Measurements from ENCODE around the gene PDCD2.
"Not testable (repeated sequence)": the region's sequence is repeated elsewhere in the genome, so short reads cannot be mapped to it uniquely, and the experiment has no call there.

Gene PDCD2

DNA sequence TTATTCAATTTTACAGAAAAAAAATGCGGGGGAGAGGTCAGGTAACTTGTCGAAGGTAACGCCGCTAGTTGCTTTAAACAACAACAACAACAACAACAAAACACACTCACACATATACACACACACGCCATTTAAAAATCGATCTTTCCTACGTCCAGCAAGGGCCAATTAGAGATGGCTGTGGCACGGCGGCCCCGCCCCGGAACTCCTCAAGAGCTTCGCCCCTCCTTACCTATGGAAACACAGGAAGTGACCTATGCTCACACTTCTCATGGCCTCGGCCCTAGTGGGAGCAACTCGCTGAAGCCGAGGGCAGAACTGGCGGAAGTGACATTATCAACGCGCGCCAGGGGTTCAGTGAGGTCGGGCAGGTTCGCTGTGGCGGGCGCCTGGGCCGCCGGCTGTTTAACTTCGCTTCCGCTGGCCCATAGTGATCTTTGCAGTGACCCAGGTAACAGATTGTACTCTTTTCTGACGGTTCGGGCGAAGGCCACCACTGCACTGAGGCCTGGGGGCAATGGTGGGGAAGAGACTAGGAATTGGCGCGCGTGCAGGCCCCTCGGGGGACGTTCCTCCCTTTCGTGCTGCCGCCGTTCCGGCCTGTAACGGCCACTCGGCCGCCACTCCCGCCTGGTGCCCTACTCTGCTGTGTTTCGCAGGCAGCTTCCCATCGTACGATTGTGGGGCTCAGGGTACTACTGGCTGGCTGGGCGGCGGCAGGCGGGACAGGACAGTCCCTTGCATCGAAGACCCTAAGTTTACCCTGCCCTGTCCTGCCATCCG is 30.2 kb downstream of the PDCD2 start, which contains the start of gene TBP:
TSS of gene TBP (plus strand) at position 357 of the 783 bp plus-strand sequence. CDS start 2,661 bp downstream, outside the sequence.
- Histone ChIP-seq H3K4me3 (peak within 1 kb of the TSS; percentile 71 to 100 (median 95)), H3K27ac (peak within 1 kb of the TSS; percentile 58 to 96 (median 91))

DNA sequence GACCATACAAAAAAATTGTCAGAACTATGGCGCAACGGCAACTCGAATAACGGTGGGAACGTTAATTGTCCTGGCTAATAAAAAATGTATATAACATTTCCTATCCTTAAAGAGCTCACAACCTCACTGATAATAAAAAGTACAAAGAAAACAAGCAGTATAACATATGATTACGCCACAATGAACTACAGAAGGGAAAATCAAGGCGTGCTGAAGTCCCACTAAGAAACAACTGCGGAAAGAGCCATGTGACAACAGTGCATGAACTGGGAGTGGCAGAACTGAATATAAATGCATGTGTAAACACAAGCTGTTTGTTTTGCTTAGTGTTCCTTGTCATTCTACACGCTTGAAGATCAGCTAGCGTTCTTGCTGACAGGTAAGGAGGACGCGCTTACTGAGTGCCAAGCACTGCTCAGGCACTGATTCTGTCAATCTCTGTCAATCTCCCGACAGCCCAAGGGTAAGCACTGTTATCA is 30.9 kb downstream of the PDCD2 start:
- peak overlapping the region; percentile 71 to 100 (median 95) for H3K4me3 ChIP-seq
- peak overlapping the region; percentile 7 to 96 (median 91) for H3K27ac ChIP-seq

DNA sequence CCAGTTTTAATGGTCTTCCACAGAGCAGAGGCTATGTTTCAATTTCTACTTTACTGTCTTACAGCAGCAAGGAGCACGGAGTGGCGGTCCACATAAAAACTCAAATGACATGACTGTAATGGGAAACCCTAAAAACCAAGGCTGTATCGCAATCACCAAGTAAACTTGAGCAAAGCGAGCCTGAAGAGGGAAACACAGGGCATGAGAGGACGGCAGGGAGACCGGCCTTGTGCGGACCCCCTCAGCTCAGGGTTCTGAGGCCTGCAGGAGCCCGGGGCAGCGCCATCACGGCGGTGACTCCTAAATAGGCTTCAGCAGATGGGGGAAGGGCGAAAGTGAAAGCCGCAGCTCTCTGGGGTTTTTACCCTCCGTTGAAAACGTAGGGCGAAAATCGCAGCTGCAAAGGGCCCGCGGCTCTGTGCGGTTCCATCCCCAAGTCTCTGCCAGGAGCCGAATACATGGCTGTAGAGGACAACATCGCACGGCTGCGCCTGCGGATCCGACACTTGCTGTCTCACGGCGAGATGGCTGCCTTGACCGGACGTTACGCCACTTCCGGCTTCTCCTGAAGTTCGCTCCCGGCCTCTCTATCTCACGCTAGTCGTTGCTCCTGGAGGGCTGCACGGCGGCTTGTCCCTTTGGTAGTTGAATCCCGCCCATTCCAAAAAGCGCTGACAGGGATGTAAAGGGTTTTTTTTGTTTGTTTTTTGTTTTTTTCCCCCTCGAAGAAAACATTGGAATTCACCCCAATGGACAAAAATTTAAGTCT is 31.5 kb downstream of the PDCD2 start, which contains the start of gene PSMB1:
TSS of gene PSMB1 (minus strand) at position 543 of the 769 bp plus-strand sequence. CDS start at position 478, 65 bp downstream.
- H3K27ac ChIP-seq, result peak within 1 kb of the TSS; percentile 47 to 96 (median 91)
- H3K4me3 ChIP-seq, result peak within 1 kb of the TSS; percentile 71 to 100 (median 95)

DNA sequence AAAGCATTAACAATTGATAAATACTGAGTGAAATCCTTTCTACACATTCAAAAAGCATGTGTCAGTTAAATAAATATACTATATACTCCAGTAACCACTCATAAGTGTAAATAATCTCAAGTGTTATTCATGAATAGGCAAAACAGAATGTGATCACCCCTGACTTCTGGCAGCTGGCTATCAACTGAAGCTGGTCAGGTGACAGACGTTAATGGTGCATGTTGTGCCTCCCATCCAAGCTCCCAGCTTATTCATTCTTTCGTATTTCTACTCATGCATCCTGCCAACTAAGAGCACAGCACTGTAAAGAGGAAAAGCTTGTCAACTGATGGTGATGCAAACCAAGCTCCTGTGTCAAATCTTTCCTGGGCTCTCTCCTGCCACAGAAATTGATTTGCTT is 39.0 kb downstream of the PDCD2 start:
- no peak overlapping the region for H3K27ac ChIP-seq
- no peak overlapping the region for H3K4me3 ChIP-seq

DNA sequence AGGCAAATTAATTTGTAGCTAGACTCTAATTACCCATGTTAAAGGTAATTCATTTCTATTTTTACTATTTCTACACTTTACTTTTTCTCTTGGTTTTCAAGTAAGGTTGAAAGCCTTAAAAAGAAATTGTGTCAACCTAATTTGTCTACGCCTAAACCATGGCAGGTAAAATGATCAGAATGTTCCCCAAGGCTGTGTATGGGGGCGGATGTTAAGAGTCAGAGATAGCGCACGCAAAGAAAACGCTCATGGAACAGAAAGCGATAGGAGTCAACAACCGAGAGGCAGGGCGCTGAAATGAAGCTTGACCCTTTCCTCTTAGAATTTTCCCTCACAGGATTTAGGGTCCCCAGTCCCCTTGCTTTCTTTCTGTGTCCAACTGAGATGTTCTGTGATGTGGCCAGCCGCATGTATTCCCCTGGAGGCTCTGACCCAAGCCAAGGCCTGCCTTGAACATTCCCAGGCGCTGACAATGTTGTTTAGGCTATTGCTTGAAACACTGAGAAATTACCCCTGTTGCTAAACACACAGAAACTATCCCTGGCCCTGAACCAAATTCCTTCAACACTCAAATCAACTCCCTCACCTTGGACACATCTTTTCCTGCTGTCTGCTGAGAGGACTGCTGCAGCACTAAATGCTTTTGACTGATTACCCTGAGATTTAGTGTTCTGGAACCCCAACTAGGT is 42.3 kb downstream of the PDCD2 start:
- Histone ChIP-seq H3K4me3 (no peak overlapping the region), H3K27ac (no peak overlapping the region)

DNA sequence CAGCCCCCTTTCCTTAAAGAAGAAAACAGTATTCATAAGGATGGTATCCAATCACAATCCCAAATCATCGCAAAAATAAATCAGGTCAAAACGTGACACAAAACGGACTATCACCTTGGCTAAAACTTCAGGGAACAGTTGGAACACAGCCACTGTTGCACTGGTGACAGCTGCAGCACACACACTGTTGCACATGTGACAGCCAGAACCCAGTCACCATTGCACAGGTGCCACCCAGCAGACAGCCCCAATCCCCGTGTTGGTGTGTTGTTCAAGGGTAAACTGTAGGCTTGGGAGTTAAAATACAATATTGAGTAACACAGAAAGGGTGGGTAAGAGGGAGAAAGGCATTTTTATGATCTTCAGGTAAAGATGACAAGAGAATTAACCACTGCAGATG is 47.1 kb downstream of the PDCD2 start:
- H3K27ac ChIP-seq, result no peak overlapping the region
- no peak overlapping the region for H3K4me3 ChIP-seq

DNA sequence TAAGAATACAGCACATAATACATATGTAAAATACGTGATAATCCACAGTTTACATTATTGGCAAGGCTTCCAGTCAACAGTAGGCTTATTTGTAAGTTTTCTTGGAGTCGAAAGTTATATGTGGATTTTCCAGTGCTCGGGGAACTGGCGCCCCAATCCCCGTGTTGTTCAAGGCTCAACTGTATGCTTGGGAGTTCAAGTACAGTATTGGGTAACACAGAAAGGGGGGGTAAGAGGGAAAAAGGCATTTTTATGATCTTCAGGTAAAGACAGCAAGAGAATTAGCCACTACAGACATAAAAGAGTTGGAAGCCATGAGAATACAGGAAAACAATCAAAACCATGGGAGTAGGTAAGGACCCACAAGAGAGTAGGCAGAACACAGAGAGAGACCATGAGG is 47.8 kb downstream of the PDCD2 start:
- Histone ChIP-seq H3K27ac (no peak overlapping the region), H3K4me3 (no peak overlapping the region)

DNA sequence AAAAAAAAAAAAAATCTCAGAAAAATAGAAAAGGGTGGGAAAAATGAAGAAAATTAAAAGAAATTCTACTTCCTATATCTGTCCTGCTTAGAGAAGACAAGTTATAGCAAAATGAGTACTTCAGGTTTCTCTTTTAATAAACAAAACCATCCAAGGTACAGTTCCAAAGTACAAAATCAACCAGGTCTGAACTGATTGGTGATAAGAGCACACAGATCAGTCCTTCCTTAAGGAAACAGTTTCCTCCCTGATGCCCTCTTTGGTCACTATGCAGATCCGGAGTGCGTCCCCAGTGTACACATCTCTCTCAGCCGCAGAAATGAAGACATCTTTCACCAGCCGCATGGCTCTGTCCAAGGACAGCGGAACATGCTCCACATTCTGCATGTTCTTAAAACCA is 49.4 kb downstream of the PDCD2 start:
- Histone ChIP-seq H3K27ac (no peak overlapping the region), H3K4me3 (no peak overlapping the region)

DNA sequence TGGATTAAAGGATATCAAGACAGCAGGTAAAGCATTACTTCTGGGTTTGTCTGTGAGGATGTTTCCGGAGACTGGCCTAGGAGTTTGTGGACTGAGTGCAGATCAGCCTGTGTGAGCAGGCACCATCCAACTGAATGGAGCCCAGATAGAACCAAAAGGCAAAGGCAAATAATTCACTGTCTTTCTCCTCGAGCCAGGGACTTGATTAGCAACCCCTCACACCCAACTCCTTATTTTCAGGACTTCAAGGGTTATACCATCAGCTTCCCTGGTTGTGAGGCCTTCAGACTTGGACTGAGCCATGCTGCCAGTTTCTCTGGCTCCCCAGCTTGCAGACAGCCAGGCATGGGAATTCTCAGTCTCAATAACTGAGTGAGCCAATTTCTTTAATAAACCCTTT is 50.6 kb downstream of the PDCD2 start:
- no peak overlapping the region for H3K27ac ChIP-seq
- no peak overlapping the region for H3K4me3 ChIP-seq

DNA sequence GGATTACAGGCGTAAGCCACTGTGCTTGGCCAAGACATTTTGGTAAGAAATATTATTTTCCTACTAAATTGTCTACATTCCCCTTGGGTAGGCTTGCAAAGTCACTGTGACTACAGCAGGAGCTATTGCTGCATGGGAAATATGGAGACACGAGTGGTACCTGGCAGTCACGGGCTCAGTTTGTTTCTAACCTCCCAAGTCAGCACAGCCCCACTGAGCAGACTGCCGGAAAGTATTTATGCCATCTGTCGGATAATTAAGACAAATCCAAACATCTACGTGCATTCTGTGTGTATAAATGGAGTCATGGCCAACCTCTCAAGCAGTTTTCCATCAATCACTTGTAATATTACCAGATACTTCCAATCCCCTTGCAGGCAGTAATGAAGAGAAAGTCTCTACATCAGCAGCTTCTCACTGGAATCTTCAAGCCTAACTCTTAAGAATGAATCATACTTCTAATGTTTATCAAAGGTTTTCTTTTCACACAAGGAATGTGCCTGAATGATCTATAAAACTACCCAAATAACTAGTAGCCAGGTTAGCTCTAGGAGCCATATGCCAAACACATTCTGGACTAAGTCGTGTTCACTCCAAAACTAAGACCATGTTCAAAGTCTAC is 51.5 kb downstream of the PDCD2 start:
- H3K27ac ChIP-seq, result no peak overlapping the region
- H3K4me3 ChIP-seq, result no peak overlapping the region

DNA sequence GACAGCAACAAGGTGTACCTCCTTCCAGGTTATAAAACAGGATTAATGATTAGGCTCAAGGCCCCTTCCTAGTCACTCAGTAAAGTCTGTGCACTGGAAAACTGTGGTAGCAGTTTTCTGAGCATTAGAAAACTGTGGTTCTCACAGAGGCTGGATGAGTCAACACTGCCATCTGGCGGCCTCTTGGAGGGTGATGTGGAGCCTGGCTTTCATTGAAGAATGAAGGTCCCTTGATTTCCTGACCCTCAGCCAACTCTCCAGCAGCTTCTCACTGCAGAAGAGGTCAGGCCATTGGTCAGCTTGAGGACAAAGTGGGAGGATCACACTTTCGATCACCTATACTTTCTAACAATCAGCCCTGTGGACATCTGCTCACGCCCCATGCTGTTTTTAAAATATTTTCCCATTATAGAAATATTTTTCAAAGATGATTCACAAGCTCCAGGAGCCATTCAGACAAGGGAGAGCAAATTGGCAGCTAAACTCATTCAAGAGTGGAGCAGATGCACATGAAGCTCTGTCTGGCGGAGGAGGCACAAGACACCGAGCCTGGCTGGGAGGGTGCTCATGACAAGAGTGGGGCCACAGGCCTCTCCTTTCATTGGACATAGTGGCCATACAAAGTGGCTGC is 54.5 kb downstream of the PDCD2 start:
- H3K27ac ChIP-seq, result no peak overlapping the region
- no peak overlapping the region for H3K4me3 ChIP-seq

DNA sequence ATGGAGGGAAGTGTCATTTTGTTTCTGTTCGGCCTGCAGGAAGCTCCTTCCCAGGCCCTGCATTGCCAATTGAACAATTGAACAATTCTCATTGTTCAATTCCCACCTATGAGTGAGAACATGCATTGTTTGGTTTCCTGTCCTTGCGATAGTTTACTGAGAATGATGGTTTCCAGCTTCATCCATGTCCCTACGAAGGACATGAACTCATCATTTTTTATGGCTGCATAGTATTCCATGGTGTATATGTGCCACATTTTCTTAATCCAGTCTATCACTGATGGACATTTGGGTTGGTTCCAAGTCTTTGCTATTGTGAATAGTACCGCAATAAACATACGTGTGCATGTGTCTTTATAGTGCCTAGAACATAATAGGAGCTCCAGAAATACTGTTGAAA is 56.4 kb downstream of the PDCD2 start:
- not testable (repeated sequence) for H3K27ac ChIP-seq, H3K4me3 ChIP-seq

DNA sequence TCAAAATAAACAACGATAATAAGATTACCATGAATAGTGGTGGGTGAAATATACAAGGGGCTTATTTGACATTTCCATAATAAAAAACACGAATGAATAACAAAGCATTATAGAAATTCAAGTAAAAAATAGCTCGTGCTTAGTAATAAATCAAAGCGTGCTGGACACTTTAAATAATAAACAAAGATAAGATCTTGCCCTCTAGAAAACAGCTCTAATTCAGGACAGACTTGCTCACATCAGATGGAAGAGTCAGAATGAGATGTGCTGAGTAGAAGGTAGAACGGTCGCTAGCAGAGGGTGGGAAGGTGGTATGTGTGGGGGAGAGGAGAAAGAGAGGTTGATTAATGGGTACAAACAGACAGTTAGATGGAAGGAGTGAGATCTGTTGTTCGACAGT is 58.6 kb downstream of the PDCD2 start:
- no peak overlapping the region for H3K4me3 ChIP-seq
- no peak overlapping the region for H3K27ac ChIP-seq
